Testis (tissue), 3 donors: Measurements from ENCODE around the gene STRN. TPM values are rescaled to one million over a fixed set of nuclear protein-coding genes. Genes with fewer than 3 reads are reported as not detected.
"Not testable (repeated sequence)": the region's sequence is repeated elsewhere in the genome, so short reads cannot be mapped to it uniquely, and the experiment has no call there.

Experiments used
- DNase-seq: peaks from one replicate; pipeline ENCODE4 v3.0.0-alpha.2; 2019
- H3K27ac ChIP-seq, 2 donors: fragments of 200-600 bp; sonication (generic); one replicate each; pipeline ENCODE4 v1.5.1; 2019
- H3K27me3 ChIP-seq: fragments of 200-600 bp; sonication (generic); one replicate; pipeline ENCODE4 v1.5.1; 2019
- H3K36me3 ChIP-seq: fragments of 200-600 bp; sonication (generic); one replicate; pipeline ENCODE4 v1.5.1; 2017; ENCODE audit warnings: low read depth; ENCODE audit errors: missing control alignments
- H3K4me1 ChIP-seq: fragments of 200-600 bp; sonication (generic); one replicate; pipeline ENCODE4 v1.5.1; 2019
- H3K4me3 ChIP-seq, 2 donors: fragments of 200-600 bp; sonication (generic); one replicate each; pipeline ENCODE4 v1.5.1; 2017 to 2019
- H3K9me3 ChIP-seq: fragments of 200-600 bp; sonication (generic); one replicate; pipeline ENCODE4 v1.5.1; 2017
- POLR2A ChIP-seq: fragments of 450-650 bp; IDR thresholded peaks from one replicate; pipeline ENCODE4 v1.6.1; 2017; ENCODE audit warnings: antibody characterized with exemption, mild to moderate bottlenecking, moderate library complexity
- WGBS, 2 donors: methylation state at CpG; one replicate each; pipeline ENCODE4 v1.1.5; 2018; 5-methylcytosine and 5-hydroxymethylcytosine counted together
- intact Hi-C: fragments of 100-400 bp; cut with DNase I; formaldehyde crosslinking; loops from one replicate; pipeline ENCODE4 v1.15.1; 2023; ENCODE audit warnings: low total_unique reads
- polyA plus RNA-seq: library from polyadenylated mRNA; stranded (reverse); fragments of 350-450 nt; fragmentation: Illumina TruSeq; extraction: RNeasy Lipid Tissue Mini Kit (QIAGEN cat#74804); gene quantifications from one replicate; pipeline ENCODE4 v1.2.3, GENCODE V29; 2014; ENCODE audit warnings: low read depth, low replicate concordance; ENCODE audit not compliant: insufficient read depth
- total RNA-seq, 2 donors: library from RNA; depleted of rRNA; stranded (reverse); fragments of >200 nt; gene quantifications; one replicate each; pipeline ENCODE4 v1.2.3, GENCODE V29; 2016
- TF ChIP-seq, protein P1 (sequence below), 3 experiments: fragments of 450-650 bp in 2 of 3; fragments of 200-600 bp in 1 of 3; sonication (generic) in 1 of 3; IDR thresholded peaks; one replicate each; pipeline ENCODE4 v1.5.1; 2016 to 2019; ENCODE audit warnings: antibody characterized with exemption in 3 of 3, mild to moderate bottlenecking in 2 of 3, moderate library complexity in 1 of 3

Gene STRN
- total and polyA plus RNA-seq, 3 donors from 2014 or later: 13.9 to 37.1 (median 34.8) TPM

DNA sequence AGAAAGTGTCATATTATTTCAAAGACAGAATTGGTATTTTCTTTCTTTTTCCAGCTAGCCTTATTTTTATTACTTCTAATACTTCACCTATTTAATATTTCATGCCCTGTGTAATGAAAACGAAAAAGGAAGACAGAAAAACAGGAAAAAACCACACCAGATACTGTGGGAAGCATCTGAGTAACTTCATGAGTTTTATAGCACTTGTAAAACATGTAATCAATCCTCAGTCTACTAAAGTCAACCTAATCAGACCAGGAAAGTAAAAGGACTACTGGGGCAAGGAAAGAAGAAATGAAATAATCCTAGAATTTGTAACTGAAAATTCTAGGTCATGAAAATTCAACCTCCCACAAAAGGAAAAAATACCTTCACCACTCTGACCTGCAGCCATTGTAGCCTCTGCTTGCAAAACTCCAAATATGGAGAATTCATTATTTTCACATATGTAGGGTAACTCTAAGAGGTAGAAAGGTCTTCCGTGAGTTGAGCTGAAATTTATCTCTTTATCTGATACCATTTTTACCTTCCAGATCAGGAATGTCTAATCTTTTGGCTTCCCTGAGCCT is 34.7 kb upstream of the STRN start:
- no peak for TF ChIP-seq POLR2A
- no peaks in the 10 kb centered on the region for H3K36me3 ChIP-seq
- intact Hi-C loops: no loop called here

GRCh38 chr2:37000318-37000717 is 34.0 kb upstream of the STRN start:
- intact Hi-C loops: no loop called here
- WGBS, 2 donors: 83 to 85% methylated on average over 6 of the region's 6 CpGs
- no peak overlapping the region for H3K27ac ChIP-seq

More for the DNA sequence above, 34.7 kb upstream of the STRN start:
- no peak for DNase-seq
- no peak overlapping the region for H3K4me3 ChIP-seq
- H3K27me3 ChIP-seq: no peaks in the 10 kb centered on the region
- no peak overlapping the region for H3K27ac ChIP-seq
- WGBS, 2 donors: 76 to 84% methylated on average over 2 of the region's 2 CpGs
- H3K9me3 ChIP-seq: no peaks in the 10 kb centered on the region
- no peaks in the 10 kb centered on the region for H3K4me1 ChIP-seq

GRCh38 chr2:36999416-36999815 is 33.1 kb upstream of the STRN start:
- 97 to 98% methylated on average over 9 of the region's 9 CpGs for WGBS, 2 donors
- H3K4me3 ChIP-seq, H3K27me3 ChIP-seq, DNase-seq, H3K4me1 ChIP-seq, H3K27ac ChIP-seq, H3K9me3 ChIP-seq, H3K36me3 ChIP-seq, intact Hi-C loops: not testable (repeated sequence)

More at GRCh38 chr2:37000318-37000717, 34.0 kb upstream of the STRN start:
- no peaks in the 10 kb centered on the region for H3K36me3 ChIP-seq
- DNase-seq: no peak
- no peak for TF ChIP-seq POLR2A
- TF ChIP-seq, protein P1, sequence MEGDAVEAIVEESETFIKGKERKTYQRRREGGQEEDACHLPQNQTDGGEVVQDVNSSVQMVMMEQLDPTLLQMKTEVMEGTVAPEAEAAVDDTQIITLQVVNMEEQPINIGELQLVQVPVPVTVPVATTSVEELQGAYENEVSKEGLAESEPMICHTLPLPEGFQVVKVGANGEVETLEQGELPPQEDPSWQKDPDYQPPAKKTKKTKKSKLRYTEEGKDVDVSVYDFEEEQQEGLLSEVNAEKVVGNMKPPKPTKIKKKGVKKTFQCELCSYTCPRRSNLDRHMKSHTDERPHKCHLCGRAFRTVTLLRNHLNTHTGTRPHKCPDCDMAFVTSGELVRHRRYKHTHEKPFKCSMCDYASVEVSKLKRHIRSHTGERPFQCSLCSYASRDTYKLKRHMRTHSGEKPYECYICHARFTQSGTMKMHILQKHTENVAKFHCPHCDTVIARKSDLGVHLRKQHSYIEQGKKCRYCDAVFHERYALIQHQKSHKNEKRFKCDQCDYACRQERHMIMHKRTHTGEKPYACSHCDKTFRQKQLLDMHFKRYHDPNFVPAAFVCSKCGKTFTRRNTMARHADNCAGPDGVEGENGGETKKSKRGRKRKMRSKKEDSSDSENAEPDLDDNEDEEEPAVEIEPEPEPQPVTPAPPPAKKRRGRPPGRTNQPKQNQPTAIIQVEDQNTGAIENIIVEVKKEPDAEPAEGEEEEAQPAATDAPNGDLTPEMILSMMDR (IDR thresholded peaks at IDR 0.05): no peak
- no peaks in the 10 kb centered on the region for H3K9me3 ChIP-seq
- H3K4me1 ChIP-seq: no peaks in the 10 kb centered on the region
- no peak overlapping the region for H3K4me3 ChIP-seq
- H3K27me3 ChIP-seq: no peaks in the 10 kb centered on the region

DNA sequence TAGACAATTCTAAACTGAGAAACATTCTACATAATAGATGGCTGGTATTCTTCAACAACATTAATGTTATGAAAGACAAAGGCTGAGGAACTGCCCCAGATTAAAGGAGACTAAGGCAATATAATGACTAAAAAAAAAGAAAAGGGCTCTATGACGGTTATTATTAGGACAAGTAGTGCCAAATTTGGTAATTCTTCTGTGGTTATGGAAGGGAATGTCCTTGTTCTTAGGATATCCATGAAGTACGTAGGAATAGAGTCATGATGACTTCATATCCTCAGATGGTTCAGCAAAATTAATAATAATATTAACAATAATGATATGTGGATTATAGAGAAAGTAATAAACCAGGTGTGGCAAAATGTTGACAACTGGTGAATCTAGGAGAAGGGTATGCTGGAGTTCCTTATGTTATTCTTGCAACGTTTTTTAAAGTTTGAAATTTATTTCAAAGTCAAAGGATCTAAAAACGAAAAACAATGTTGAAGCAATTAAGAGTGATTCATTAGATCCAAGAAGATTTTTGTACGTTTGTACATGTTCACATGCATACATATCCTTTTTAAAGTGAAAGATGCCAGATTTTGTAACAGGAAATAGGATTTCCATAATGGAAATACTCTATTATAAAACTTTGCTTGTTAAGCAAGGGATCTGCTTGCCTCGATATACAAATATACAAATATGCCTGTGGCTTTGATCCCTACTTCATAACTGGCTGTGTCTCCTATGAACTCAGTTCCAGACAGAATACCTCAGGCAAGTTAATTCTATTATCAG is 27.7 kb upstream of the STRN start:
- Histone ChIP-seq H3K4me3 (no peak overlapping the region), H3K9me3 (no peaks in the 10 kb centered on the region), H3K27ac (no peak overlapping the region), H3K27me3 (no peaks in the 10 kb centered on the region), H3K36me3 (no peaks in the 10 kb centered on the region), H3K4me1 (no peaks in the 10 kb centered on the region)
- no peak for TF ChIP-seq POLR2A
- TF ChIP-seq, protein P1 (IDR thresholded peaks at IDR 0.05): no peak
- intact Hi-C loops: no loop called here
- DNase-seq: no peak
- 84 to 86% methylated on average over 6 of the region's 6 CpGs for WGBS, 2 donors

GRCh38 chr2:36988008-36988407 is 21.7 kb upstream of the STRN start:
- no peak for TF ChIP-seq POLR2A
- TF ChIP-seq, protein P1 (IDR thresholded peaks at IDR 0.05): no peak
- Histone ChIP-seq H3K4me1 (no peaks in the 10 kb centered on the region), H3K4me3 (no peak overlapping the region), H3K27ac (no peak overlapping the region), H3K9me3 (no peaks in the 10 kb centered on the region), H3K36me3 (no peaks in the 10 kb centered on the region), H3K27me3 (no peaks in the 10 kb centered on the region)
- 88 to 95% methylated on average over 6 of the region's 6 CpGs for WGBS, 2 donors
- DNase-seq: no peak
- intact Hi-C loops: no loop called here
